ENCODE data around the gene SKA3. TPM values are rescaled to one million over a fixed set of nuclear protein-coding genes. Genes with fewer than 3 reads are reported as not detected.

The SKA3 gene
- total RNA-seq, 1 experiment from 2014 or later, result 13.3 TPM

DNA sequence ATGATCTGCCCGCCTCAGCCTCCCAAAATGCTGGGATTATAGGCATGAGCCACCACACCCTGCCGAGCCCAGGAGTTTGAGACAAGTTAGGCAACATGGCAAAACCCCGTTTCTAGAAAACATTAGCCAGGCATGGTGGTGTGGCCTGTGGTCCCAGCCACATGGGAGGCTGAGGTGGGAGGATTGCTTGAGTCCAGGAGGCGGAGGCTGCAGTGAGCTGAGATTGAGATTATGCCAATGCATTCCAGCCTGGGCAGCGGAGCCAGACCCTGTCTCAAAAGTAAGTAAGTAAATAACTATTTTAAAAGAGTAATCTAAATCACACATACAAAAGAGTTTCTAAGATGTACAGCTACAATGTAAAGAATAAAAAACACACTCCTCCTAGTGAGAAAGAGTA lies 41.9 kb downstream of the SKA3 start:
- no peak overlapping the region for H3K4me3 ChIP-seq
- H3K9me3 ChIP-seq, result peaks cover 6% of the 10 kb centered on the region
- no peak for DNase-seq
- H3K27me3 ChIP-seq, result no peaks in the 10 kb centered on the region
- H3K36me3 ChIP-seq, result no peaks in the 10 kb centered on the region

DNA sequence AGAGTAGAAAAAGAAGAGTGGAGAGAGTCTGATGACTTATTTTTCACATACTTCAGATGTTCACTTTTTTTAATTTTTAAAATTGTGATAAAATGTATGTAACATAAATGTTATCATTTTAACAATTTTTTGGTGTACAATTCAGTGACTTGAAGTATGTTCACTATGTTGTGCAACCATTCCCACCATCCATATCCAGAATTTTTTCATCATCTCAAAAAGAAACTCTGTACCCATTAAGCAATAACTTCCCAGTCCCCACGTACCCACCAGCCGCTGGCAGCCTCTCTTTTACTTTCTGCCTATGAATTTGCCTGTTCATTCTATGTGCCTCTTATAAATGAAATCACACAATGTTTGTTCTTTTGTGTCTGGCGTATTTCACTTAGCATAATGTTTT lies 43.3 kb downstream of the SKA3 start:
- no peak for DNase-seq

DNA sequence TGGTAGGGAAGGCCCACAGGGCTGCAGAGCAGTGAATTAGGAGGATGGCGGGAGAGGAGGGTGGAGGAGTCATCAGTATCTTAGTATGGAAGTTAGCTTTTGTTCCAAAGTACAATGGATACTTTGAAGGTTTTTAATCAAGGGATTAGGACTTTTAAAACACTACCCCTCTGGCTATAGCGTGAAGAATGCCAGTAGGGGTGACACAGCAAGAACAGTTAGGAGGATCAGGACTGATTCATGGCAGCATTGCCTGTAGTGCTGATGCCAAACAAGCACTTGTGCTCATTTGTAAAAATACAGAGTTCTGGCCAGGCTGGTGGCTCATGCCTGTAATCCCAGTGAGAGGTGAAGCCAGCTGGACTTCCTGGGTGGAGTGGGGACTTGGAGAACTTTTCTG lies 46.2 kb downstream of the SKA3 start:
- H3K36me3 ChIP-seq, result no peaks in the 10 kb centered on the region
- H3K27me3 ChIP-seq, result no peaks in the 10 kb centered on the region
- H3K4me3 ChIP-seq, result no peak overlapping the region
- H3K9me3 ChIP-seq, result peaks cover 6% of the 10 kb centered on the region
- peak; percentile 86 for DNase-seq

More for the DNA sequence above, 43.3 kb downstream of the SKA3 start:
- H3K9me3 ChIP-seq, result peaks cover 6% of the 10 kb centered on the region
- no peak overlapping the region for H3K4me3 ChIP-seq
- H3K36me3 ChIP-seq, result no peaks in the 10 kb centered on the region
- no peaks in the 10 kb centered on the region for H3K27me3 ChIP-seq

DNA sequence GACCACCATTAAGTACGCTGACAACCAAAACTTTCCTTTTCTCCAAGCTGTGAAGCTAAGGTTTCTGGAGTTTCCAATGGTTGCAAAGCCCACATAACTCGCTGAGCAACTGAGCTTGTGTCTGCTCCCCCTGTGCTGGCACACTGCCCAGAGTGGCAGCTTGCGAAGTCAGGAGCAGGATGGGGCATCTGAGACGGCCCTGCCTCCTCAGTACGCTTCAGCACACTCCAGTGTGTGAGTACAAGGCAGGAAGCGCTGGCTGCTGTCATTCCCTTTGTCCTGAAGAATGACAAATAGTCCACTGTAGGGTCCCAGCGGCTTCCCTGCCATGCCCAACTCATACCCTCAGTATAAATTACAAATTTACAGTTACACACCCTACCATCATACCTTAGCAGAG lies 51.5 kb downstream of the SKA3 start:
- DNase-seq, result peak; percentile 42

DNA sequence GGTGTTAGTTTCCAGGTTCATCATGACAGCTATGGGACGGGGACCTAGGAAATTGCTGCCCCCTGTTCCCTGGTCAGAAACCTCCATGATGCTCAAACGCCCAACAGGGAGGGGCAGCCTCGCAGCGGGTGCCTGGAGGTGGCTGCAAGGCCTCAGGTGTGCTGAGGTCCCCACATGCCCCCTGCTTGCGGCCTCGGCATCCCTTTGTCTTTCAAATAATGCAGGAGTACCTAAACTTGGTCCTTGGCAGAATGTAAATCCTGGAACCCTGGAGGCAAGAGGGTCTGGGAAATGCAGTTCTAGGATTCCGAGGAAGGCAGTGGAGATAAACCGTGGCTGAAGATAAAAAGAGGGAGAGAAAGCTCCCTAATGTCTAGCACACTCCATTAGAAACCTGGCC lies 52.4 kb downstream of the SKA3 start:
- no peaks in the 10 kb centered on the region for H3K27me3 ChIP-seq

More for the DNA sequence above, 51.5 kb downstream of the SKA3 start:
- Histone ChIP-seq H3K9me3 (no peaks in the 10 kb centered on the region), H3K36me3 (no peaks in the 10 kb centered on the region), H3K27me3 (no peaks in the 10 kb centered on the region), H3K4me3 (no peak overlapping the region)

DNA sequence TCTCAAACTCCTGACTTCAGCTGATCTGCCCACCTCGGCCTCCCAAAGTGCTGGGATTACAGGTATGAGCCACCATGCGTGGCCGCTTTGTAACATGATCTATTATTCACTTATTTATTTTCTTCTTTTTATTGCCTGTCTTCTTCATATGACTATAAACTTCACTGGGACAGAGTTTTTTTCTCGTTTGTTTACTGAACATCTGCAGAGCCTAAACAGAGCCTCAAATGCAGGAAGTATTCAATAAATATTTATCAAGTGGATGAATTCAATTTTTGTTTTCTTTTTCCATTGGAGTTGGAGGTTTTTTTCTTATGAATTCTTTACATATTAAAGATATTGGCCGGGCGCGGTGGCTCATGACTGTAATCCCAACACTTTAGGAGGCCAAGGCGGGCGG lies 54.7 kb downstream of the SKA3 start:
- H3K27me3 ChIP-seq, result no peaks in the 10 kb centered on the region
- H3K9me3 ChIP-seq, result no peaks in the 10 kb centered on the region
- no peak for DNase-seq
- H3K4me3 ChIP-seq, result no peak overlapping the region
- no peaks in the 10 kb centered on the region for H3K36me3 ChIP-seq

More for the DNA sequence above, 52.4 kb downstream of the SKA3 start:
- no peaks in the 10 kb centered on the region for H3K9me3 ChIP-seq
- no peak overlapping the region for H3K4me3 ChIP-seq
- no peak for DNase-seq
- H3K36me3 ChIP-seq, result no peaks in the 10 kb centered on the region

DNA sequence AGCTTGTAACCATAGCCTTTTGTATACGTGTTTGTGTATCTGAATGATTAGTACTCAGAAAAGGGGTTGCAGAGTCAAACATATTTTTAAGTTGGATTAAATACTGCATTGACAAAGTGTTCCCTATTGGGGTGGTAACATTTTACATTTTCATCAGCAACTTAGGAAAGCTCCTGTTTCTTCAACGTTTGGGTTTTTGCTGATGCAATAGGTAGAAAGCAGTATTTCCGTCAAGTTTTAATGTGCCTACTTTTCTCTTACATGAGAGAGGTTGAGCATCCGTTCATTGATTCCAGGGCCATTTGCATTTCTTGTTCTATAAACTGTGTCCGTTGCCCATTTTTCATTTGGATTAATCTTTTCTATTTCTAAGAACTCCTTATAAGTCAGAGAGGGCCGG lies 56.2 kb downstream of the SKA3 start:
- Histone ChIP-seq H3K36me3 (no peaks in the 10 kb centered on the region), H3K4me3 (no peak overlapping the region), H3K27me3 (no peaks in the 10 kb centered on the region), H3K9me3 (no peaks in the 10 kb centered on the region)
- DNase-seq, result no peak

DNA sequence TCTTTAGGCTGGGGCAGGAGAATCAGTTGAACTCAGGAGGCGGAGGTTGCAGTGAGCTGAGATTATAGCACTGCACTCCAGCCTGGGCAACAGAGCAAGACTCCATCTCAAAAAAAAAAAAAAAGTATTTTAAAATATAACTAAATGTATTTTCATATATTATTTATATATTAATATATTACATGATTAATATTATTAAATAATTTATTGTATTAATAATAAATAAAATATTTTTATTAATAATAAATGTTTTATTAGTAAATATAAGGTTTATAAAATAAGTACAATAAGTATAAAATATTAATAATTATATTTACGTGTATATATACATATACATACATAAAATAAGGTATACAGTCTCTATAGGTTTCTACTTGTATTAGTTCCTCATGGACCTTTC lies 56.8 kb downstream of the SKA3 start:
- no peaks in the 10 kb centered on the region for H3K36me3 ChIP-seq
- H3K4me3 ChIP-seq, result no peak overlapping the region
- H3K27me3 ChIP-seq, result no peaks in the 10 kb centered on the region
- H3K9me3 ChIP-seq, result no peaks in the 10 kb centered on the region
- DNase-seq, result no peak

DNA sequence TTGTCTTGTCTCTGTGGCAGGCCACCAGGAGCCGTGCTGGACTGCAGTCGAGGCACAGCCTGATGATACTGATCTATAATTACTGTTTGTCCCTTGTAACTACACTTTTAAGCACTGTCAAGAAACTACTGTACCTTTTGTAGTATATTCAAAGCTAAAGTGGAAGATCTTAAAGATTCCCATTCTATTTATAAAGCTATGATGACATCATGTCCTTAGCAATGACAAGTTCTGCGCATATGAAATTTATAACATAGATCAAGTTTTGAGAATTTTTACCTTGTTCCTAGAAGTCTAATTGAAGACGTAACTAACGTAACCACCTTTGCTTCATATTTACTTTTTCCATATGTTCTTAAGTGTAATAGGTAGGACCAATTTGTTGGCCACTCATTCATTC lies 58.2 kb downstream of the SKA3 start:
- H3K4me3 ChIP-seq, result no peak overlapping the region
- no peaks in the 10 kb centered on the region for H3K36me3 ChIP-seq
- no peak for DNase-seq
- H3K27me3 ChIP-seq, result no peaks in the 10 kb centered on the region
- no peaks in the 10 kb centered on the region for H3K9me3 ChIP-seq

DNA sequence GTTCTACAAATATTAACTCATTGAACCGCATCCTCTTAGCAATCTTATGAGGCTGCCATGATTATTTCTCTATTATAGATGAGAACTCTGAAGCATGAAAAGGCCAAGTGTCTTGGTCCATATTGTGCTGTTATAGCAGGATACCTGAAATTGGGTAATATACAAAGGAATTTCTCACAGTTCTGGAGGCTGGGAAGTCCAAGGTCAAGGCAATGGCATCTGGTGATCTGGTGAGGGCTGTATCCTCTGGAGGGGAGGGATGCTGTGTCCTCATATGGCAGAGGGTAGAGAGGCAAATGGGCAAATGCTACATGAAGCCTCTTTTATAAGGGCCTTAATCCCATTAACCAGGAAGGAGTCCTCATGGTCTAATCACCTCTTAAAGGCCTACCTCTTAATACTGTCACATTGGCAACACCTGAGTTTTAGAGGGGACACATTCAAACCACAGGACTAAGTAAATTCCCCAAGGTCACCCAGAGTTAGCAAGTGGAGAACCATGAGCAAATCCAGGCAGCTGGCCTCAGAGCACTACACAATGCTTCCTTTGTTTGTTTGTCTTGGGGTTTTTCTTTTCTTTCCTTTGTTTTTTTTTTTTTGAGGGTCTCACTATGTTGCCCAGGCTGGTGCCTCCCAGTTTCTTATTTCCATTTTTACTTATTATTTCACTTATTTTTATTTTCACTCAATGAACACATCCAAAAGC lies 59.1 kb downstream of the SKA3 start:
- H3K27me3 ChIP-seq, result no peaks in the 10 kb centered on the region
- H3K9me3 ChIP-seq, result no peaks in the 10 kb centered on the region
- no peak overlapping the region for H3K4me3 ChIP-seq
- H3K36me3 ChIP-seq, result no peaks in the 10 kb centered on the region
- DNase-seq, result no peak

DNA sequence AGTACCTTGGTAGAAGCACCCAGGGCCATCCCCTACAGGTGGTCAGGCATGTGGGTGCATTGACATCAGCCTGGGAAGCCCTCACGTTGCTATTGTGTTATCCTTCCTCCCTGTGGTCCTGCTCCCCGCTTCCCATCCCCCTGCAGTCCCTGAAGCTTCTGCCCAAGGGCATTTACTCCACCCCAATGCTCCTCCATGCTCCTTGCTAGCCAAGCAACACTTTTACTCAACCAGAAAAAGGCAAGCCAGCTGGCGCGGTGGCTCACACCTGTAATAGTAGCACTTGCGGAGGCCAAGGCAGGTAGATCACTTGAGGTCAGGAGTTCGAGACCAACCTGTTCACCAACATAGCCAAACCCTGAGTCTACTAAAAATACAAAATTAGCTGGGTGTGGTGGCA lies 60.2 kb downstream of the SKA3 start:
- H3K27me3 ChIP-seq, result no peaks in the 10 kb centered on the region
- no peak overlapping the region for H3K4me3 ChIP-seq
- H3K36me3 ChIP-seq, result no peaks in the 10 kb centered on the region
- no peak for DNase-seq
- H3K9me3 ChIP-seq, result no peaks in the 10 kb centered on the region

DNA sequence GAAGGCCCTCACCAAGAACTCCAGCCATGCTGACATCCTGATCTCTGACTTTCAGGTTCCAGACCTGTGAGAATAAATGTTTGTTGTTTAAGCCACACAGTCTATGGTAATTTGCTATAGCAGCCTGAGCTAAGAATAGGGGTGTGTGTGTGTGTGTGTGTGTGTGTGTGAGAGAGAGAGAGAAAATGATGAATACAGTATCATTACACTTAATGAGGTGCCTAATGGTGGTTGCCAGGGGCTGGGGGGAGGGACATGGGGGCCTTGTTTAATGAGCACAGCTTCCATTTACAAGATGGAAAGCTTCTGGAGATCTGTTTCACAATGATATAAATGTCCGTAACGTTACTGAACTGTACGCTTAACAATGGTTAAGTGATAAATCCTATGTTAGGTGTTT lies 61.1 kb downstream of the SKA3 start:
- H3K36me3 ChIP-seq, result no peaks in the 10 kb centered on the region
- no peaks in the 10 kb centered on the region for H3K9me3 ChIP-seq
- DNase-seq, result no peak
- no peaks in the 10 kb centered on the region for H3K27me3 ChIP-seq
- no peak overlapping the region for H3K4me3 ChIP-seq

DNA sequence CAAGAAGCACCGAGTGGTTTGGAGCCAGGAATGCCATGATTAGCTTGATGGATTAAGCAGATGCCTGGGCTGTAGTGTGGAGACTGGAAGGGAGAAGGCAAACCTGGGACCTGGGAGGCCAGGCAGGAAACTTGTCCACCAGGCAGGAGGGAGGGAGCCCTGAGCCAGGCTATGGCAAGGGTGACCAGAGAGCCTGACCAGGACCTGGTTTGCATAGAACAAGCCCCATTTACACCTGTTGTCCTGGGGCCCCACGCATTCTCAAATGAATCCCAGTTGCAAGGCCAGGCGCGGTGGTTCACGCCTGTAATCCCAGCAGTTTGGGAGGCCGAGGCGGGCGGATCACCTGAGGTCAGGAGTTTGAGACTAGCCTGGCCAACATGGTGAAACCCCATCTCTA lies 64.8 kb downstream of the SKA3 start:
- no peak for DNase-seq
- Histone ChIP-seq H3K36me3 (no peaks in the 10 kb centered on the region), H3K27me3 (no peaks in the 10 kb centered on the region), H3K9me3 (no peaks in the 10 kb centered on the region), H3K4me3 (no peak overlapping the region)

DNA sequence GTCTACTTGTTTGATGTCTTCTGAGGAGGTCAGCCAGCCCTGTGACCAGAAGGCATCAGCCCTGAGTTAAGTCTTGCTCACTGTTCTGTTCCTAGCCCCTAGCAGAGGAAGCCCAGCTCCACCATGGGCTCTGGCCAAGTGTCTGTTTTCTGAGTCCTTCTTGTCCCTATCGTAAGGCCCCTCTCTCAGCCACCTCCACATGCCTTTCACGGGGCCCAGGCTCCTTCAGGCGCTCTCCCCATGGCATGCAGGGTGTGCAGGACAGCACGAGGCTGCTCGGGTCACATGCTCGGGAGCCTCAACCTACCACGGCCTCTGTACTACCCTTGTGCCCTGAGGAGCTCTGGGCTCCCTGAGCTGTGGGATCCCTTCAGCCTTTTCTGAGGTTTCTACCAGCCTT lies 67.2 kb downstream of the SKA3 start:
- Histone ChIP-seq H3K4me3 (no peak overlapping the region), H3K36me3 (no peaks in the 10 kb centered on the region), H3K27me3 (no peaks in the 10 kb centered on the region), H3K9me3 (no peaks in the 10 kb centered on the region)
- no peak for DNase-seq

DNA sequence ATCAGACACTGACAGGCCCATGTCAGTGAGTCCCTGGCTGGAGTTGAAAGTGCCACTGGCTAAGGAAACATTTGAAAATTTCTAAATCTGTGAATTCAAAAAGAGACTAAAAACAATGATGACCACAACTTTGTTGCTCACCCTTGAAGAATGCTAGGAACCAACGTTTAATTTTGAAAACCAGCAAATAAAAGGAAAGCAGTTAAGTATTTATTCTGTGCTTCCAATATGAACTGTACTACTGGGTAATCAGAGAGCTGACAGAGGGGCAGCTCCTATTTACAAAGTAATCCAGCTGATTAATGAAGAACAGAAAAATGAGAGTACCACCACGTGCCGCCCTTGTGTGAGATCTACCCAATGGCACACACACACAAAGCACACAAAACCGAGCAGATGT lies 70.3 kb downstream of the SKA3 start:
- H3K36me3 ChIP-seq, result no peaks in the 10 kb centered on the region
- H3K4me3 ChIP-seq, result no peak overlapping the region
- peak; percentile 35 for DNase-seq
- H3K27me3 ChIP-seq, result no peaks in the 10 kb centered on the region
- H3K9me3 ChIP-seq, result no peaks in the 10 kb centered on the region

DNA sequence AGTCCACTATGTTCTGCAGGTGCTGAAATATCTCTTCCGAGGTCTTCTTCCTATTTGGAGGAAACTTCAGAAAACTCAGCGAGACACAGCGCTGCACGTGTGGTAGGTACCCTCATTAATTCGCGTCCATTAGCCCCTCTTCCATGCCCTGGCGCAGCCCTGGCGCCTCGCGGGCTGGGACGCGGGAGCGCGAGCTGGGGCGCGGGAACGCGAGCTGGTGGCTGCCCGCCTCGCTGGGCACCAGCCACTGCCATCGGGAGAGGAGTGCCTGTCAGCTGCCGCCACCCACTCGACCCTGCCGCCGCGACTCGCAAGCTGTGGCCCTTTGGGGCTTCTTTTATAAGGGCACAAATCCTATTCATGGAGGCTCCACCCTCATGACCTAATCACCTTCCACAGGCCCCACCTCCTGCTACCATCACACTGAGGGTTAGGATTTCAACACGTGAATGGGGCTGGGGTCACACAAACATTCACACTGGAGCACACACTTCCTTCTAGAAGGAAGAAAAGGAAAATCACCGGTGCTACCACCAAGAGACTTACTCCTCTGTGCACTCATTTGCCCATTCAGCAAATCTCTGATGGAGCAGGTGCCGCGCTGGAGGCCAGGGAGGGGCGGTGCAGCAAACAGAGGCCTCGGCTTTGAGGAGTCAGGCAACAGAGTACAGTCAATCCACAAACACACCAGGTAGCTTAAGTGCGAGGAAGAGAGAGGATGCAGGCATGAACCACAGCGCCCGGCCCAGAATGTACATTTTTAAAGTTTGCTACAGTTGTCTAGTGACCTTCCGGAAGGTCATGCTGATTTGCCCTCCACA lies 71.9 kb downstream of the SKA3 start:
- no peaks in the 10 kb centered on the region for H3K9me3 ChIP-seq
- DNase-seq, result no peak
- no peak overlapping the region for H3K4me3 ChIP-seq
- H3K27me3 ChIP-seq, result no peaks in the 10 kb centered on the region
- H3K36me3 ChIP-seq, result no peaks in the 10 kb centered on the region
